Metanephros (tissue), 1 donor: ENCODE results near the gene SLC9B2. TPM values are rescaled to one million over a fixed set of nuclear protein-coding genes. Genes with fewer than 3 reads are reported as not detected.

ENCODE experiments used
- total RNA-seq: library from RNA; depleted of rRNA; stranded (reverse); fragments of >200 nt; gene quantifications from one replicate; pipeline ENCODE4 v1.2.3, GENCODE V29; 2014

The SLC9B2 gene
- total RNA-seq: 15.2 TPM

GRCh38 chr4:103076747-103077347 is at the start of gene SLC9B2:
TSS of gene SLC9B2 (minus strand) at chr4:103076761. CDS start at chr4:103067550, 9,211 bp downstream.

GRCh38 chr4:103099691-103100392 is 23.3 kb upstream of the SLC9B2 start, which contains the start of gene BDH2:
TSS of gene BDH2 (minus strand) at chr4:103099834. CDS start at chr4:103096254, 3,580 bp downstream.

GRCh38 chr4:103019308-103020124 is 57.0 kb downstream of the SLC9B2 start, which contains the start of gene SLC9B1:
TSS of gene SLC9B1 (minus strand) at chr4:103019705. CDS start at chr4:102991711, 27,994 bp downstream.

Other genes starting within 250 kb of the SLC9B2 start
- 382 TPM for gene UBE2D3, start 249.2 kb downstream of the SLC9B2 start, total RNA-seq
- 33.5 TPM for gene CISD2, start 207.8 kb downstream of the SLC9B2 start, total RNA-seq
- gene SLC9B1, start 57.1 kb downstream of the SLC9B2 start, total RNA-seq: 5.0 TPM
- 113 TPM for gene BDH2, start 23.1 kb upstream of the SLC9B2 start, total RNA-seq
- gene CENPE, start 121.6 kb upstream of the SLC9B2 start, total RNA-seq: 5.2 TPM